Gastroesophageal sphincter (tissue), 3 donors: Measurements from ENCODE around the gene VOPP1.

ENCODE experiments used
- EP300 ChIP-seq: sonication (generic); formaldehyde crosslinking; IDR thresholded peaks from one replicate; pipeline ENCODE4 v1.6.1; 2017; ENCODE audit warnings: antibody characterized with exemption, mild to moderate bottlenecking
- POLR2A ChIP-seq, 2 donors: fragments of 450-650 bp; IDR thresholded peaks; one replicate each; pipeline ENCODE4 v1.6.1; 2017; ENCODE audit warnings: antibody characterized with exemption in 2 of 2, mild to moderate bottlenecking in 2 of 2, moderate library complexity in 1 of 2
- POLR2AphosphoS5 ChIP-seq: sonication (generic); formaldehyde crosslinking; IDR thresholded peaks from one replicate; pipeline ENCODE4 v1.6.1; 2017; ENCODE audit warnings: antibody characterized with exemption
- TF ChIP-seq, protein P1 (sequence below), 4 experiments: fragments of 200-600 bp in 2 of 4; fragments of 450-650 bp in 2 of 4; sonication (generic) in 1 of 4; IDR thresholded peaks; one replicate each; pipeline ENCODE4 v1.5.1; 2017 to 2019; ENCODE audit warnings: antibody characterized with exemption in 4 of 4, mild to moderate bottlenecking in 2 of 4, moderate library complexity in 2 of 4

DNA sequence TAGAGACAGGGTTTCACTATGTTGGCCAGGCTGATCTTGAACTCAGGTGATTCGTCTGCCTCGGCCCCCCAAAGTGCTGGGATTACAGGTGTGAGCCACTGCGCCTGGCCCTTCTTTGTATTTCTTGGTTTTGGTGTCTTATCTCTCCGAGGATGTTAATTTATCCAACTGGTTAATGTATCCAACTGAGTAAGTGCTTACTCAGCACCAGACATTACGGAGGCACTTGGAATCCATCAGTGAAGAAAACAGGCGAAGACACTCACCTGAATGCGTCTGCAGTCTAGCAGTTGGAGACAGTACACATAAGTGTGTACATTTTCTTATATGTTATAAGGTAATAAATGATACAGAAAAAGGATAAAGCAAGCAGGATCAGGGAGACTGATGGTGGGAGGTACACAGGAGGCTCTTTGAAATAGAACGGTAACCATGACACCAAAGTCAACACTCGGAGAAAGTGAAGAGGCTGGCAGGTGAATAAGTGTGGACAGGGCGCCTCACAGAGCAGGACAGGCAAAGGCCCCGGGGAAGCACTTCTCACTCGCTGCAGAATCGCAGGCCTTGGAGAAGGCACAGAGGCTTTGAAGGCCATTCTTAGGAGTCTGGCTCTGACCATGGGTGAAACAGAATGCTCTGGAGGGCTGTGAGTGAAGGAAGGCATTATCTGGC, 134.1 kb downstream of the VOPP1 start:
- TF ChIP-seq, protein P1, sequence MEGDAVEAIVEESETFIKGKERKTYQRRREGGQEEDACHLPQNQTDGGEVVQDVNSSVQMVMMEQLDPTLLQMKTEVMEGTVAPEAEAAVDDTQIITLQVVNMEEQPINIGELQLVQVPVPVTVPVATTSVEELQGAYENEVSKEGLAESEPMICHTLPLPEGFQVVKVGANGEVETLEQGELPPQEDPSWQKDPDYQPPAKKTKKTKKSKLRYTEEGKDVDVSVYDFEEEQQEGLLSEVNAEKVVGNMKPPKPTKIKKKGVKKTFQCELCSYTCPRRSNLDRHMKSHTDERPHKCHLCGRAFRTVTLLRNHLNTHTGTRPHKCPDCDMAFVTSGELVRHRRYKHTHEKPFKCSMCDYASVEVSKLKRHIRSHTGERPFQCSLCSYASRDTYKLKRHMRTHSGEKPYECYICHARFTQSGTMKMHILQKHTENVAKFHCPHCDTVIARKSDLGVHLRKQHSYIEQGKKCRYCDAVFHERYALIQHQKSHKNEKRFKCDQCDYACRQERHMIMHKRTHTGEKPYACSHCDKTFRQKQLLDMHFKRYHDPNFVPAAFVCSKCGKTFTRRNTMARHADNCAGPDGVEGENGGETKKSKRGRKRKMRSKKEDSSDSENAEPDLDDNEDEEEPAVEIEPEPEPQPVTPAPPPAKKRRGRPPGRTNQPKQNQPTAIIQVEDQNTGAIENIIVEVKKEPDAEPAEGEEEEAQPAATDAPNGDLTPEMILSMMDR (IDR thresholded peaks at IDR 0.05): no peak
- no peak for TF ChIP-seq EP300
- no peak for TF ChIP-seq POLR2AphosphoS5
- no peak for TF ChIP-seq POLR2A (IDR thresholded peaks at IDR 0.05)
